ENCODE measurements around the gene TADA2B.

DNA sequence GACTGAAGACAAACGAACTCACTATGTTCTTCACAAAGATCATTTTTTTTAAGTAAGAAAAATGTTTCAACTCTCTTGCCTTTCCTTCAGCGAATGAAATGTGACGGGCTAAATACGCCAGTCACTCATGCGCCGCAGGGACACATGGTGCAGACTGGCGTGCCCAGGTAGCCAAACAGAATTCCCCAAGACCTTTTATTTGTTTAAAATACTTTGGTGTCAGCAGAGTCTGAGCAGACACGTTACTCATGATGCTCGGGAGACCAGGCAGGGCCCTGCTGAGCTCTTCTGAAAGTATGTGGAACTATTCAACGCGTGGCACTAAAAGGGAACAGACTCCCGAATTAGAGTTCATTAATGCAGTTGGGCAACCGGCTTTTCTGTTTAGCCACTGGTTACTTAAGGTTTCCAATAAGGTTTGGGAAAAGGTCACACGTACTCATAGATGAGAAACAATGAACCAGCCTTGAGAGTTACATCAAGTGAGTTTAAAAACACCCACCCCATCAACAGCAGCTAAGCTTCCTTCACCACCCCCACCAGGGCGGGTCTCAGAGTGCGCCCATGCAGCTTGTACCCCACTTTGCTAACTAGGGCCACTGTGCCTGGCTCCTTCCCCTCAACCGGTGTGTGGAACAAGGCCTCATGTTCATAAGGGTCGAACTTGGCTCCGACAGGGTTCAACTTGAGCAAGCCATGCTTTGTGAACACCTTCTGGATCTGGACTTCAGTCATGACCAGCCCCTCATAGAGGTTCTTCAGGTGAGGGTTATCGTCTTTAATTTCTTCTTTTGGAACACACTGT is 17.4 kb downstream of the TADA2B start:
- TF ChIP-seq EP300 (IDR thresholded peaks at IDR 0.05) = no peak
- TF ChIP-seq CTCF (IDR thresholded peaks at IDR 0.05) = no peak

Data from upper lobe of left lung (tissue), 4 donors.